Caco-2 (cell line): ENCODE data around the gene NKTR. TPM values are rescaled to one million over a fixed set of nuclear protein-coding genes. Genes with fewer than 3 reads are reported as not detected.

Experiments used
- BruUV-seq: library from RNA; stranded (reverse); fragments of 400-500 nt; replicated peaks from 2 replicates; lab custom pipeline; 2021; lab: Mats Ljungman, UMichigan
- CTCF ChIA-PET: fragments of 300-600 bp; sonication (Branson Sonifier 250); formaldehyde crosslinking; loops from one replicate; lab custom pipeline; 2022; ENCODE audit warnings: antibody characterized with exemption; lab: Charles Lee
- POLR2A ChIA-PET: fragments of 300-600 bp; sonication (Branson Sonifier 250); formaldehyde crosslinking; loops from one replicate; lab custom pipeline; 2022; ENCODE audit warnings: antibody characterized with exemption; lab: Charles Lee
- DNase-seq, 2 experiments: peaks; one replicate each; pipeline versions ENCODE4 v3.0.0 to v3.0.0-alpha.2; 2020 to 2022
- H3K27me3 ChIP-seq: replicated peaks from 2 replicates; pipeline ENCODE4 v1.6.0; 2011; ENCODE audit warnings: low read length; ENCODE audit not compliant: control insufficient read depth, insufficient read depth
- H3K36me3 ChIP-seq: 2 replicates; pipeline ENCODE4 v1.5.1; 2011; ENCODE audit warnings: low read length; ENCODE audit not compliant: control insufficient read depth, insufficient read depth
- H3K4me1 ChIP-seq: fragments of 250-450 bp; sonication (Bioruptor Pico); 2 replicates; pipeline ENCODE4 v1.5.1; 2020; ENCODE audit warnings: mild to moderate bottlenecking
- H3K4me3 ChIP-seq: 2 replicates; pipeline ENCODE4 v1.5.1; 2011; ENCODE audit warnings: low read depth, mild to moderate bottlenecking, control low read depth, low read length
- H3K9me3 ChIP-seq: fragments of 250-450 bp; sonication (Bioruptor Pico); 2 replicates; pipeline ENCODE4 v1.5.1; 2020; ENCODE audit warnings: mild to moderate bottlenecking, moderate library complexity
- H3K27ac Mint-ChIP-seq: one replicate; pipeline ENCODE4 v1.8.0; 2022; ENCODE audit warnings: mixed read lengths; ENCODE audit not compliant: unreplicated experiment
- H3K27me3 Mint-ChIP-seq: one replicate; pipeline ENCODE4 v1.8.0; 2022; ENCODE audit warnings: mixed read lengths; ENCODE audit not compliant: insufficient read depth, unreplicated experiment
- H3K36me3 Mint-ChIP-seq: one replicate; pipeline ENCODE4 v1.8.0; 2022; ENCODE audit warnings: mild to moderate bottlenecking, mixed read lengths; ENCODE audit not compliant: insufficient read depth, unreplicated experiment
- H3K4me1 Mint-ChIP-seq: one replicate; pipeline ENCODE4 v1.8.0; 2022; ENCODE audit warnings: low read depth, mixed read lengths; ENCODE audit not compliant: unreplicated experiment
- H3K4me3 Mint-ChIP-seq: one replicate; pipeline ENCODE4 v1.8.0; 2022; ENCODE audit warnings: mild to moderate bottlenecking, moderate library complexity, mixed read lengths; ENCODE audit not compliant: unreplicated experiment
- H3K9me3 Mint-ChIP-seq: one replicate; pipeline ENCODE4 v1.8.0; 2022; ENCODE audit warnings: mixed read lengths; ENCODE audit not compliant: unreplicated experiment
- intact Hi-C: fragments of 100-400 bp; cut with micrococcal nuclease; formaldehyde crosslinking; loops from one replicate; pipeline ENCODE4 v1.10.0; 2022; ENCODE audit not compliant: unreplicated experiment
- total RNA-seq: library from RNA; stranded (reverse); gene quantifications from 2 replicates; pipeline ENCODE4 v1.2.3, GENCODE V29; 2022
- TF ChIP-seq, protein P1 (sequence below), 2 experiments: fragments of 200-600 bp in 1 of 2; IDR thresholded peaks; 1 replicate in 1 of 2; 2 replicates in 1 of 2; pipeline versions ENCODE4 v1.5.1 to v1.8.0; 2011 to 2022; ENCODE audit warnings: antibody characterized with exemption in 1 of 2, control low read depth in 1 of 2, inconsistent platforms in 1 of 2, low read depth in 1 of 2, low read length in 1 of 2, mild to moderate bottlenecking in 1 of 2, moderate library complexity in 1 of 2; ENCODE audit not compliant: insufficient read depth in 1 of 2, severe bottlenecking in 1 of 2, unreplicated experiment in 1 of 2

The NKTR gene
- total RNA-seq, 1 experiment from 2014 or later = 66.6 TPM

GRCh38 chr3:42557854-42558253 lies 42.6 kb upstream of the NKTR start:
- peaks cover under 1% of the 10 kb centered on the region for H3K4me1 Mint-ChIP-seq
- TF ChIP-seq, protein P1, sequence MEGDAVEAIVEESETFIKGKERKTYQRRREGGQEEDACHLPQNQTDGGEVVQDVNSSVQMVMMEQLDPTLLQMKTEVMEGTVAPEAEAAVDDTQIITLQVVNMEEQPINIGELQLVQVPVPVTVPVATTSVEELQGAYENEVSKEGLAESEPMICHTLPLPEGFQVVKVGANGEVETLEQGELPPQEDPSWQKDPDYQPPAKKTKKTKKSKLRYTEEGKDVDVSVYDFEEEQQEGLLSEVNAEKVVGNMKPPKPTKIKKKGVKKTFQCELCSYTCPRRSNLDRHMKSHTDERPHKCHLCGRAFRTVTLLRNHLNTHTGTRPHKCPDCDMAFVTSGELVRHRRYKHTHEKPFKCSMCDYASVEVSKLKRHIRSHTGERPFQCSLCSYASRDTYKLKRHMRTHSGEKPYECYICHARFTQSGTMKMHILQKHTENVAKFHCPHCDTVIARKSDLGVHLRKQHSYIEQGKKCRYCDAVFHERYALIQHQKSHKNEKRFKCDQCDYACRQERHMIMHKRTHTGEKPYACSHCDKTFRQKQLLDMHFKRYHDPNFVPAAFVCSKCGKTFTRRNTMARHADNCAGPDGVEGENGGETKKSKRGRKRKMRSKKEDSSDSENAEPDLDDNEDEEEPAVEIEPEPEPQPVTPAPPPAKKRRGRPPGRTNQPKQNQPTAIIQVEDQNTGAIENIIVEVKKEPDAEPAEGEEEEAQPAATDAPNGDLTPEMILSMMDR (IDR thresholded peaks at IDR 0.05; ENCODE audit: insufficient read depth in 1 of 2, low read depth in 1 of 2, low read length in 1 of 2, severe bottlenecking in 1 of 2, unreplicated experiment in 1 of 2) = peak in 1 of 2 experiments; percentile 33
- H3K27me3 Mint-ChIP-seq = no peaks in the 10 kb centered on the region
- H3K9me3 Mint-ChIP-seq = no peaks in the 10 kb centered on the region
- H3K27ac Mint-ChIP-seq = no peak overlapping the region
- no peak overlapping the region for H3K4me3 Mint-ChIP-seq
- ChIA-PET CTCF (interaction anchor here (1.1 kb wide), 1 partner anchor 8 kb away, joined by 9 read pairs; no protein-coding TSS in a partner anchor), POLR2A (no interaction called here)
- no TSS peak for BruUV-seq
- intact Hi-C loops = no loop called here
- H3K9me3 ChIP-seq = no peaks in the 10 kb centered on the region
- no peaks in the 10 kb centered on the region for H3K4me1 ChIP-seq
- peaks cover 55% of the 10 kb centered on the region for H3K36me3 Mint-ChIP-seq
- H3K4me3 ChIP-seq = no peak overlapping the region
- DNase-seq = peak in 1 of 2 experiments; percentile 24
- H3K27me3 ChIP-seq = no peaks in the 10 kb centered on the region
- no peaks in the 10 kb centered on the region for H3K36me3 ChIP-seq

DNA sequence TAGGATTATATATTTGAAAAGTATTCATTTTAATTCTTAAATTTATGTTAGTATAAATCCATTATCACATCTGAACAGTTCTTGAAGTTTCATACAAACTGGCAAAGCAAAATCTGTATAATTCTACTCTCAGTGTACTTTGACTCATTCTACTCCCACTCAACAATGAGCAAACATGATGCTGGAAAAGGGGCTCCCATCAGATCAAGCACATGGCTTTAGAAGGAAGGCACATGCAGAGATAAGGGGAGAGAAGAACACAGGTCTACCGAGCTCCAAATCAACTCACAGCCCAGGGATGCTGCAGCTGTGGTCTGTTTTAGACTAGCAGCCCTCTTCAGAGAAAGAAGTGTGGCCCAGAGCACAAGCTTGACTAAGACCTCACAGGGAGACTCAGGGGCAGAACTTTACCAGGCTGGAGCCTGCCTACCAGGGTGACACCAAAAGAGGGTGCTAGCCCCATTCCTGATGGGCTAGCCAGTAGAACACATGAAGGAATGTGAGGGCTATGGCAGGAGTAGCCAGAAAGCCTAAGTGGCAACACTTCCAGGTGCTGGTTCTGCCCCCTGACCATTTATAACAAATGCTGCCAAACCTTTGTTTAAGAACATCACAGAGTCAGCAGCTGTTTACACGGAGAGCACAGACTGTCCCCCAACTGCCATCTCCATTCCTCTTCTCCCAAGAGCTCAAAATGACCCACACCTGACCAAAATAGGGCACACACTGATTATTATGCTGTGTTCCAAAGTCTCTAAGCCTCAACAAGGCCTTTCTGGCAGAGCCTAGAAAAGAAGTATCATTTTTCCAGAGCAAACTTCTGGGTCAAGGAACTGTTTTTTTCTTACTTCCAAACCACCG lies 38.2 kb upstream of the NKTR start:
- no peak for DNase-seq
- Mint-ChIP-seq H3K4me1 (peaks cover 7% of the 10 kb centered on the region), H3K9me3 (no peaks in the 10 kb centered on the region), H3K27ac (no peak overlapping the region), H3K4me3 (no peak overlapping the region), H3K36me3 (peaks cover 43% of the 10 kb centered on the region), H3K27me3 (no peaks in the 10 kb centered on the region)
- Histone ChIP-seq H3K27me3 (no peaks in the 10 kb centered on the region), H3K36me3 (no peaks in the 10 kb centered on the region; the same call in 1 of the 2 replicates), H3K9me3 (no peaks in the 10 kb centered on the region), H3K4me3 (no peak overlapping the region), H3K4me1 (no peaks in the 10 kb centered on the region)
- TF ChIP-seq, protein P1 (IDR thresholded peaks at IDR 0.05; ENCODE audit: insufficient read depth in 1 of 2, low read depth in 1 of 2, low read length in 1 of 2, severe bottlenecking in 1 of 2, unreplicated experiment in 1 of 2) = no peak
- ChIA-PET CTCF (no interaction called here), POLR2A (no interaction called here)
- intact Hi-C loops = no loop called here
- BruUV-seq = no TSS peak

DNA sequence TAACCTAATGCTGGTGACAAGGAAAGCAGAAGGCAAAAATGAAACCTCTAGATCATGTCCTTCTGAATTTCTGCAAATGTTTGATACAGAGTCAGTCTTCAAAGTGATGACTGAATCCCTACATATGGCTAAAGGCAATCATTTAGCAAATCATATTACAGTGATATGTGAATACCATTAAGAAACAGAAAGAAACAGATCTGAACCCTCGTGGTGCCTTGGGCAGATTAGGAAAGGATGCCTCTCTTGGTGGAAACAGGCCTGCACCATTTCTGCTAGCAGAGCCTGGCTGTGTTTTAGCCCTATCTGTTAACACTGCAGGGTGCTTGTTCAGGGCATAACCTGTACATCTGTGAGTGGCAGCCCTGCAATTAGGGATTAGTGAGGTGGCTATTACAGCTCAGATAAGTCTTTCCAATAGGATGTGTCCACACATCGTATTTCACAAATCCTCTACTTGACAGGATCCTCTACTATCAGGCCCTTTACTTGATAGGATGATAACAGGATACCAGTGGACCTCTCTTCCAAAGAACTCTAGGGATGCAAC lies 30.8 kb upstream of the NKTR start:
- Mint-ChIP-seq H3K36me3 (peaks cover 24% of the 10 kb centered on the region), H3K27me3 (no peaks in the 10 kb centered on the region), H3K27ac (no peak overlapping the region), H3K9me3 (no peaks in the 10 kb centered on the region), H3K4me1 (no peaks in the 10 kb centered on the region), H3K4me3 (no peak overlapping the region)
- CTCF ChIA-PET = no interaction called here
- BruUV-seq = no TSS peak
- POLR2A ChIA-PET = no interaction called here
- Histone ChIP-seq H3K4me1 (no peaks in the 10 kb centered on the region), H3K36me3 (no peaks in the 10 kb centered on the region; the same call in 1 of the 2 replicates), H3K4me3 (no peak overlapping the region), H3K27me3 (no peaks in the 10 kb centered on the region), H3K9me3 (no peaks in the 10 kb centered on the region)
- no peak for DNase-seq
- intact Hi-C loops = loop anchor here (5.0 to 10.0 kb wide), 2 partner anchors 173 to 265 kb away; no protein-coding TSS in a partner anchor
- TF ChIP-seq, protein P1 (IDR thresholded peaks at IDR 0.05; ENCODE audit: insufficient read depth in 1 of 2, low read depth in 1 of 2, low read length in 1 of 2, severe bottlenecking in 1 of 2, unreplicated experiment in 1 of 2) = no peak
